Psoas muscle (tissue), 8 donors: ENCODE data around the gene TRAT1. TPM values are rescaled to one million over a fixed set of nuclear protein-coding genes. Genes with fewer than 3 reads are reported as not detected.

Experiments
- ATAC-seq, 4 donors: fragments of 200-7000 bp; cut with Tn5 transposase; one replicate each; pipeline ENCODE4 v1.9.1; 2020; ENCODE audit warnings: moderate library complexity in 3 of 4, mild to moderate bottlenecking in 2 of 4
- DNase-seq, 2 donors: peaks; one replicate each; pipeline ENCODE4 v3.0.0-alpha.2; 2020
- H3K27ac ChIP-seq: fragments of 200-600 bp; one replicate; pipeline ENCODE4 v1.8.0; 2022
- H3K27me3 ChIP-seq, 3 donors: fragments of 200-600 bp in 1 of 3; one replicate each; pipeline versions ENCODE4 v1.6.1 to v1.8.0; 2013 to 2022; ENCODE audit warnings: low read length in 2 of 3, mild to moderate bottlenecking in 2 of 3, moderate library complexity in 1 of 3; ENCODE audit not compliant: insufficient read depth in 3 of 3
- H3K36me3 ChIP-seq, 2 donors: fragments of 200-600 bp in 1 of 2; one replicate each; pipeline versions ENCODE4 v1.6.1 to v1.8.0; 2013 to 2022; ENCODE audit warnings: low read depth in 1 of 2, mild to moderate bottlenecking in 1 of 2, moderate library complexity in 1 of 2; ENCODE audit not compliant: insufficient read depth in 1 of 2
- H3K4me1 ChIP-seq: fragments of 200-600 bp; one replicate; pipeline ENCODE4 v1.8.0; 2022
- H3K4me3 ChIP-seq: fragments of 200-600 bp; one replicate; pipeline ENCODE4 v1.8.0; 2022; ENCODE audit warnings: mild to moderate bottlenecking
- H3K9me3 ChIP-seq: fragments of 200-600 bp; one replicate; pipeline ENCODE4 v1.8.0; 2022
- CTCF ChIP-seq: fragments of 200-600 bp; IDR thresholded peaks from one replicate; pipeline ENCODE4 v1.8.0; 2022; ENCODE audit warnings: antibody characterized with exemption
- WGBS, 3 donors: extraction: QIAGEN DNeasy Blood & Tissue Kit; methylation state at CpG; one replicate each; pipeline versions ENCODE4 v1.1.6 to v1.1.7; 2013; 5-methylcytosine and 5-hydroxymethylcytosine counted together
- intact Hi-C, 2 donors: fragments of 100-400 bp; cut with DNase I; formaldehyde crosslinking; loops; one replicate each; pipeline versions ENCODE4 v1.11.0 to v1.14.2; 2022
- polyA plus RNA-seq, 3 donors: library from polyadenylated mRNA; stranded (reverse); fragments of 200-250 nt; gene quantifications; one replicate each; pipeline ENCODE4 v1.2.3, GENCODE V29; 2013
- total RNA-seq, 4 donors: library from RNA; stranded (reverse); fragmentation: NEBNext Ultra II Directional in 2 of 4; extraction: Animal tissue kit (Norgen Biotek cat#: 25700) in 2 of 4; gene quantifications; one replicate each; pipeline versions ENCODE4 v1.2.1 to v1.2.4, GENCODE V29; 2021 to 2023
- donor health status: healthy with polysubstance abuse.
- donor health status: DM: no; HTN: no; CAD: no; lungs with moderate emphysema.
- donor health status: Bipolar disorder and iron deficiency.
- donor health status: healthy.
- donor health status: DM: yes; HTN: yes; CAD: no.
- donor health status: DM: no; HTN: no; CAD: no.
- donor health status: DM: no; HTN: no; CAD: no.
- donor health status: DM: yes; HTN: yes; CAD: no.

The TRAT1 gene
- total and polyA plus RNA-seq, 7 donors = 0.03 to 0.15 (median 0.14) TPM; not detected in 4

- Histone ChIP-seq H3K27ac (no peak overlapping the region), H3K27me3 (no peaks in the 10 kb centered on the region), H3K36me3 (no peaks in the 10 kb centered on the region), H3K4me1 (no peaks in the 10 kb centered on the region), H3K4me3 (no peak overlapping the region), H3K9me3 (no peaks in the 10 kb centered on the region)
- no peak for TF ChIP-seq CTCF
- intact Hi-C loops = no loop called here
- WGBS, 3 donors = 86 to 94% (median 90%) methylated on average over 3 of the region's 3 CpGs
- no peak for DNase-seq
- ATAC-seq = no peak
Observed at GRCh38 chr3:108897883-108898282, 75.3 kb downstream of the TRAT1 start.

- intact Hi-C loops = no loop called here
- no peak overlapping the region for H3K4me3 ChIP-seq
- no peaks in the 10 kb centered on the region for H3K4me1 ChIP-seq
- no peaks in the 10 kb centered on the region for H3K27me3 ChIP-seq
- DNase-seq (no peak), ATAC-seq (no peak)
- no peak for TF ChIP-seq CTCF
- H3K27ac ChIP-seq = no peak overlapping the region
- 78 to 81% (median 79%) methylated on average over 3 of the region's 3 CpGs for WGBS, 3 donors
- H3K36me3 ChIP-seq = no peaks in the 10 kb centered on the region
- no peaks in the 10 kb centered on the region for H3K9me3 ChIP-seq
Observed at GRCh38 chr3:108899530-108899929, 76.9 kb downstream of the TRAT1 start.

Other genes with a start within 250 kb of the TRAT1 start
- gene CIP2A, start 233.3 kb upstream of the TRAT1 start, total RNA-seq = 1 to 10 TPM in 1 of 4 donors, under 1 TPM in 3; 0.62 to 1.1 (median 0.90) TPM
- gene CIP2A, start 233.3 kb upstream of the TRAT1 start, polyA plus RNA-seq = 1 to 10 TPM in 1 of 3 donors, under 1 TPM in 2; 0.31 to 1.7 (median 0.95) TPM
- gene DZIP3, start 233.1 kb upstream of the TRAT1 start, total RNA-seq = 10 to 100 TPM in 3 of 4 donors, 1 to 10 TPM in 1; 7.6 to 20.8 (median 13.4) TPM
- 1 to 10 TPM; 2.5 to 3.2 (median 2.9) TPM for gene DZIP3, start 233.1 kb upstream of the TRAT1 start, polyA plus RNA-seq
- gene RETNLB, start 65.4 kb upstream of the TRAT1 start, total RNA-seq = not detected
- gene RETNLB, start 65.4 kb upstream of the TRAT1 start, polyA plus RNA-seq = not detected
- not detected for gene GUCA1C, start 131.1 kb downstream of the TRAT1 start, total RNA-seq
- gene GUCA1C, start 131.1 kb downstream of the TRAT1 start, polyA plus RNA-seq = not detected